ENCODE results near the gene CFAP20. TPM values are rescaled to one million over a fixed set of nuclear protein-coding genes. Genes with fewer than 3 reads are reported as not detected.

Gene CFAP20
- total RNA-seq = 79.6 and 84.2 TPM in 2 replicates

DNA sequence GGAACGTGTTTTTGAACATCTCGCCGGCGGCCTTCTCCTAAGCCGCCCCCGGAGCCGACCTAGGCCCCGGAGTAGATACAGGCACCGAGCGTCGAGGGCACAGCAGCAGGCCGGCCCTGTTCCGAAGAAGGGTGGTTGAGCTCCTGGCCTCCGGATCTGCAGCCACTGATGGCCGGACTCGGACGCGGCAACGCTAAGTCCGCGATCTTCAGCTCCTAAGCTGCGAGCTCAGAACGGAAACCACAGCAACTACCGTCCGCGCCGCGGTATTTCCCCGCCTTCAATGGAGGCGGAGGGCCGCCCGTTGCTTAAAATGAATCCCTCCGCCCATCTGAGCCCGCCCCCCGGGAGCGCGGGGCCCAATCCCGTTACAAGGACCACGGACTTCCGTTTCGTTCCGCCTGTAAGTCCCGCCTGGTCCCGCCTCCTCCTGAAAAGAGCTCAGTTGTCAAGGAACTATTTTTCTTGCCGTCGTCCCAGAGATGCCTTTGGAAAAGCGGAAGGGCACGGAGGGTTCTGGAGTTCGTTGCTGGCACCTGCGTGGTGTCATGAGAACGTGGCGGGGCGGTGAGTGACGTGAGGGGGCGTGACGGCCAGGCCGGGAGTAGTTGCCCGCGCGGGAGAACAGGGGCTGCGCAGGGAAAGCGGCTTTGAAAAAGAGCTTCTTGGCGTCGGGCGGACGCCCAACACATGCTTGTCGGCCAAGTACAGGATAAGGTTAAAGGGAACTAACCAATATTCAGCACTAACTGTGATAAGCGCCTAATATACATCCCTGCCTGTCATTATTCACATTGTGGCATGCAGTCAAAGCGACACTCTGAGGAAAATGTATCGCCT, at the start of gene CFAP20:
TSS of gene CFAP20 (minus strand) at position 285 of the 840 bp plus-strand sequence. CDS start at position 19, 266 bp downstream.
- Histone ChIP-seq H3K36me3 (ENCODE audit: control insufficient read depth, insufficient read depth, low read length) (no peaks in the 10 kb centered on the region), H3K27me3 (ENCODE audit: control insufficient read depth, insufficient read depth, low read length) (no peaks in the 10 kb centered on the region), H3K4me3 (ENCODE audit: low read depth, low read length) (peak within 1 kb of the TSS; percentile 84)
- DNase-seq (ENCODE audit: low read depth) = peak; percentile 99
- TF ChIP-seq, protein P1, sequence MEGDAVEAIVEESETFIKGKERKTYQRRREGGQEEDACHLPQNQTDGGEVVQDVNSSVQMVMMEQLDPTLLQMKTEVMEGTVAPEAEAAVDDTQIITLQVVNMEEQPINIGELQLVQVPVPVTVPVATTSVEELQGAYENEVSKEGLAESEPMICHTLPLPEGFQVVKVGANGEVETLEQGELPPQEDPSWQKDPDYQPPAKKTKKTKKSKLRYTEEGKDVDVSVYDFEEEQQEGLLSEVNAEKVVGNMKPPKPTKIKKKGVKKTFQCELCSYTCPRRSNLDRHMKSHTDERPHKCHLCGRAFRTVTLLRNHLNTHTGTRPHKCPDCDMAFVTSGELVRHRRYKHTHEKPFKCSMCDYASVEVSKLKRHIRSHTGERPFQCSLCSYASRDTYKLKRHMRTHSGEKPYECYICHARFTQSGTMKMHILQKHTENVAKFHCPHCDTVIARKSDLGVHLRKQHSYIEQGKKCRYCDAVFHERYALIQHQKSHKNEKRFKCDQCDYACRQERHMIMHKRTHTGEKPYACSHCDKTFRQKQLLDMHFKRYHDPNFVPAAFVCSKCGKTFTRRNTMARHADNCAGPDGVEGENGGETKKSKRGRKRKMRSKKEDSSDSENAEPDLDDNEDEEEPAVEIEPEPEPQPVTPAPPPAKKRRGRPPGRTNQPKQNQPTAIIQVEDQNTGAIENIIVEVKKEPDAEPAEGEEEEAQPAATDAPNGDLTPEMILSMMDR (IDR thresholded peaks at IDR 0.05; ENCODE audit: insufficient read depth, low read length, poor library complexity, severe bottlenecking) = no peak

DNA sequence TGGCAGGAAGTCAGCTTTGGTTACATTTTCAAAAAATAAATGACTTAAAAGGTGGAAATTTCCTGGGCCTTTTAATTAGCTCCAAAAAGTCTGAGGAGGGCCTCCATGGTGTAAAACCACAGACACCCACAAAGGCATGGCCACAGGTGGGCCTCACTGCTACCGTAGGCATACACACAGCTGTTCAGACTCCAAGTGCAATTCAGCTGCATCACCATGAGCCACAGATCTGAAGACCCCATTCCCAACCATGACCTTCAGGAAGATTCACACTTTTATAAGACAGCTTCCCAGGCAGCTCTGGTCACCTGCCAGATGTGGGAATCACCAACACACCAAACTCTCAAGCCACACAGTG, 48.2 kb upstream of the CFAP20 start:
- H3K27me3 ChIP-seq (ENCODE audit: control insufficient read depth, insufficient read depth, low read length) = no peaks in the 10 kb centered on the region
- DNase-seq (ENCODE audit: low read depth) = no peak
- H3K4me3 ChIP-seq (ENCODE audit: low read depth, low read length) = no peak overlapping the region
- peaks cover 3% of the 10 kb centered on the region for H3K36me3 ChIP-seq (ENCODE audit: control insufficient read depth, insufficient read depth, low read length)
- TF ChIP-seq, protein P1 (IDR thresholded peaks at IDR 0.05; ENCODE audit: insufficient read depth, low read length, poor library complexity, severe bottlenecking) = no peak

DNA sequence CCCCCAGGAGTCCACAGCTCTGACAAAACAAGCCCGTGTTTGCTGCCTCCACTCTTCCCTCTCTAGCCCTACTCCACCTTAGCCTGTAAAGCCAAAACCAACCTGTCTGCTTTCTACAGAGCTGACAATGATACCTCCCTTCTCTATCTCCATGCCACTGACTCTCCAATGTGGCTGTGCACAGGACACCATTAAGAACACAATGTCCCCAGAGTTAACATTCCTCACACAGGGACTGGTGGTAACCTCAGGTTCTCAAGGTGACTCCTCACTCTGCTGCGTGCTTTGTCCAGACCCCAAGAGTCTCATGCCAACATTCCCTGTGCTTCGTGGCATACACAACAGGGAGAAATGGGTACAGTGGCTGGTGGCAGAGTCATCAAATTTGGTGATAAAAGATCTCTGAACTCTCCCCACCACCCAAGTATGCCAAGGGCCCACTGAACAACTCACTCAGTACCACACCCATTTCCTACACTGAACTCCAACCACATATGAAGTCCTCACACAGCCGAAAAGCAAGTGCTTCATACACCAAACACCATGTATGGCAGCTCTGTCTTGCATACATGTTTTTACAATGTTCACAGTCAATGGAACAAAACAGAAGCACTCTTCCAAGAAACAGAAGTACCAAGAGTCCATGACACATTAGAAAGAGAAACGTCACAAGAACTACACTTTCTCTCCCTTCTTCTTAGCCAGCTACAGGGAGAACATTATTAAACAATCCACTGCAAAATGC, 47.6 kb upstream of the CFAP20 start:
- no peaks in the 10 kb centered on the region for H3K27me3 ChIP-seq (ENCODE audit: control insufficient read depth, insufficient read depth, low read length)
- H3K4me3 ChIP-seq (ENCODE audit: low read depth, low read length) = no peak overlapping the region
- peaks cover 3% of the 10 kb centered on the region for H3K36me3 ChIP-seq (ENCODE audit: control insufficient read depth, insufficient read depth, low read length)
- TF ChIP-seq, protein P1 (IDR thresholded peaks at IDR 0.05; ENCODE audit: insufficient read depth, low read length, poor library complexity, severe bottlenecking) = no peak
- no peak for DNase-seq (ENCODE audit: low read depth)

DNA sequence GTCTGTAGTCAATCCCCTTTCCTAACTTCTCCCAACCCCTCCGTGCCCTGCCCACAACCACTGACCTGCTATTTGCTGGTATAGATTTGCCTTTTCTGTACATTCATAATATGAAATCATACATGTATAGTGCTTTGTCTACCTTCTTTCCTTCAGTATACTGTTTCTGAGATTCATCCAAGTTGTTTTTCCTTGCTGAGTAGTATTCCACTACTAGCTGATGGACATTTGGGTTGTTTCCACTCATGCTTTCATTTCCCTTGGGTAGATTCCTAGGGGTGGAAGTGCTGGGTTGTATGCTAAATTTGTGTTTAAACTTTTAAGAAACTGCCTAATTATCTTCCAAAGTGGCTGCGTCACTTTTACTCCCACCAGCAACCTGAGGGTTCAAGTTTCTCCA, 41.0 kb upstream of the CFAP20 start:
- Histone ChIP-seq H3K36me3 (ENCODE audit: control insufficient read depth, insufficient read depth, low read length) (no peaks in the 10 kb centered on the region), H3K4me3 (ENCODE audit: low read depth, low read length) (no peak overlapping the region), H3K27me3 (ENCODE audit: control insufficient read depth, insufficient read depth, low read length) (no peaks in the 10 kb centered on the region)
- TF ChIP-seq, protein P1 (IDR thresholded peaks at IDR 0.05; ENCODE audit: insufficient read depth, low read length, poor library complexity, severe bottlenecking) = no peak
- DNase-seq (ENCODE audit: low read depth) = no peak

DNA sequence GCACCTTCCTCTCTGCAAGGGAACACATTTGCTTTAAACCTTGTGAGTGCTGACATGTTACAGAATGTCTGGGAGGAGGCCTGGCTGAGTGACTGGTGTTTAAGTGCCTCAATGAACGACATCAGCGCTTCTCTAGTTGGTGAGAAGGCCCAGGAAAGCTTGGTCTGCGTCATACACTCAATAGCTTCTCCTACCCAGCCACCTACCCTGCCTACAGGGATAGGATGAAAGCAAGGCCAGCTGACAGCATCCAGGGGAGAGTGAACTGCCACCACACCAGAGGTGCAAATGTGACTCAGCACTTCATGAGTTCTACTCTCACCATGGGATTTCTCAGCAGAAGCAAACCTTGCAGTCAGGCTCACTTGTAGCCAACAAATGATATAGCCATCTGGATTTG, 31.7 kb upstream of the CFAP20 start:
- DNase-seq (ENCODE audit: low read depth) = no peak
- H3K36me3 ChIP-seq (ENCODE audit: control insufficient read depth, insufficient read depth, low read length) = no peaks in the 10 kb centered on the region
- H3K4me3 ChIP-seq (ENCODE audit: low read depth, low read length) = no peak overlapping the region
- H3K27me3 ChIP-seq (ENCODE audit: control insufficient read depth, insufficient read depth, low read length) = no peaks in the 10 kb centered on the region
- TF ChIP-seq, protein P1 (IDR thresholded peaks at IDR 0.05; ENCODE audit: insufficient read depth, low read length, poor library complexity, severe bottlenecking) = no peak
